H1 (cell line): ENCODE data around the gene PTAR1. TPM values are rescaled to one million over a fixed set of nuclear protein-coding genes. Genes with fewer than 3 reads are reported as not detected.

Experiments
- CTCF ChIA-PET: fragments of 300-600 bp; sonication (Branson Sonifier 250); formaldehyde crosslinking; loops from one replicate; lab custom pipeline; 2021; ENCODE audit not compliant: partially characterized antibody; lab: Charles Lee
- POLR2A ChIA-PET: fragments of 300-600 bp; sonication (Branson Sonifier 250); formaldehyde crosslinking; loops from one replicate; lab custom pipeline; 2021; ENCODE audit warnings: inconsistent platforms; ENCODE audit not compliant: partially characterized antibody; lab: Charles Lee
- DNase-seq, 2 experiments: peaks; one replicate each; pipeline versions ENCODE4 v3.0.0 to v3.0.0-alpha.2; 2010 to 2022; ENCODE audit warnings: low spot score in 2 of 2, low read depth in 1 of 2, mixed read lengths in 1 of 2
- FAIRE-seq: peaks from 2 replicates; lab custom pipeline; 2011; peaks lifted over from hg19 to GRCh38; lab: Jason Lieb, UNC
- H2AFZ ChIP-seq: 2 replicates; pipeline ENCODE4 v1.8.1; 2012; ENCODE audit warnings: low read length, inconsistent platforms
- H2AK5ac ChIP-seq: 2 replicates; pipeline ENCODE4 v1.6.1; 2013; ENCODE audit warnings: low read depth, low read length
- H2BK120ac ChIP-seq: replicated peaks from 2 replicates; pipeline ENCODE3; 2013; ENCODE audit warnings: low read depth, low read length, inconsistent platforms
- H2BK12ac ChIP-seq: 2 replicates; pipeline ENCODE4 v1.6.1; 2013; ENCODE audit warnings: low read depth, low read length
- H2BK15ac ChIP-seq: 2 replicates; pipeline ENCODE4 v1.6.1; 2013; ENCODE audit warnings: low read length
- H2BK20ac ChIP-seq: 2 replicates; pipeline ENCODE4 v1.6.1; 2013; ENCODE audit warnings: low read length
- H2BK5ac ChIP-seq: 2 replicates; pipeline ENCODE4 v1.6.1; 2013; ENCODE audit warnings: low read depth, low read length
- H3K14ac ChIP-seq: 2 replicates; pipeline ENCODE4 v1.6.1; 2013; ENCODE audit warnings: inconsistent platforms; ENCODE audit not compliant: insufficient read length
- H3K18ac ChIP-seq: 2 replicates; pipeline ENCODE4 v1.6.1; 2013; ENCODE audit warnings: low read length; ENCODE audit errors: extremely low read depth
- H3K23ac ChIP-seq: 2 replicates; pipeline ENCODE4 v1.6.1; 2013; ENCODE audit warnings: inconsistent platforms; ENCODE audit not compliant: insufficient read length
- H3K23me2 ChIP-seq: 2 replicates; pipeline ENCODE4 v1.6.1; 2013; ENCODE audit warnings: low read depth, low read length
- H3K27ac ChIP-seq: 2 replicates; pipeline ENCODE4 v1.6.1; 2011; ENCODE audit warnings: low read depth, low read length, inconsistent platforms
- H3K27me3 ChIP-seq, 4 experiments: replicated peaks in 1 of 4; 1 replicate in 1 of 4; 2 replicates in 3 of 4; pipeline versions ENCODE4 v1.6.1 to v1.8.1; 2011 to 2013; ENCODE audit warnings: low read length in 3 of 4, mild to moderate bottlenecking in 3 of 4, inconsistent platforms in 2 of 4, mixed read lengths in 2 of 4, moderate library complexity in 1 of 4; ENCODE audit not compliant: control insufficient read depth in 3 of 4, insufficient read depth in 3 of 4; ENCODE audit errors: extremely low read depth in 1 of 4
- H3K36me3 ChIP-seq, 4 experiments: 2 replicates each; pipeline versions ENCODE4 v1.6.1 to v1.8.1; 2011 to 2013; ENCODE audit warnings: mild to moderate bottlenecking in 4 of 4, low read length in 3 of 4, moderate library complexity in 2 of 4, control low read depth in 1 of 4, inconsistent platforms in 1 of 4; ENCODE audit not compliant: insufficient read depth in 4 of 4, control insufficient read depth in 2 of 4
- H3K4ac ChIP-seq: replicated peaks from 2 replicates; pipeline ENCODE3; 2013; ENCODE audit warnings: low read length, low read depth, mixed read lengths, inconsistent platforms; ENCODE audit not compliant: insufficient read length
- H3K4me1 ChIP-seq, 4 experiments: replicated peaks in 1 of 4; 1 replicate in 1 of 4; 2 replicates in 3 of 4; pipeline versions ENCODE4 v1.6.1 to v1.8.1; 2011 to 2013; ENCODE audit warnings: low read length in 3 of 4, inconsistent platforms in 2 of 4, mixed read lengths in 1 of 4; ENCODE audit not compliant: insufficient read depth in 4 of 4, control insufficient read depth in 3 of 4
- H3K4me2 ChIP-seq, 2 experiments: 2 replicates each; pipeline versions ENCODE4 v1.6.1 to v1.8.1; 2011 to 2013; ENCODE audit warnings: low read depth in 2 of 2, low read length in 2 of 2, control low read depth in 1 of 2, inconsistent platforms in 1 of 2, mild to moderate bottlenecking in 1 of 2; ENCODE audit not compliant: insufficient read depth in 1 of 2
- H3K4me3 ChIP-seq, 4 experiments: fragments of 200-600, 300-600 bp in 1 of 4; sonication (generic), shearing (Covaris generic), sonication (Bioruptor Twin) in 1 of 4; 2 replicates each; pipeline versions ENCODE4 v1.5.1 to v1.8.1; 2011 to 2016; ENCODE audit warnings: low read length in 4 of 4, low read depth in 3 of 4, control low read depth in 2 of 4, inconsistent platforms in 2 of 4, mild to moderate bottlenecking in 2 of 4, mixed read lengths in 1 of 4, moderate library complexity in 1 of 4; ENCODE audit not compliant: insufficient read depth in 2 of 4; ENCODE audit errors: extremely low read depth in 1 of 4
- H3K56ac ChIP-seq: replicated peaks from 2 replicates; pipeline ENCODE3; 2013; ENCODE audit warnings: low read depth, mild to moderate bottlenecking, mixed read lengths, low read length, inconsistent platforms; ENCODE audit not compliant: insufficient read length
- H3K79me1 ChIP-seq: 2 replicates; pipeline ENCODE4 v1.6.1; 2013; ENCODE audit warnings: low read depth, low read length, control low read depth
- H3K79me2 ChIP-seq, 2 experiments: 2 replicates each; pipeline versions ENCODE4 v1.6.1 to v1.8.1; 2012 to 2013; ENCODE audit warnings: low read length in 2 of 2, mild to moderate bottlenecking in 2 of 2, inconsistent platforms in 1 of 2; ENCODE audit not compliant: insufficient read depth in 2 of 2, control insufficient read depth in 1 of 2
- H3K9ac ChIP-seq, 4 experiments: replicated peaks in 1 of 4; 1 replicate in 1 of 4; 2 replicates in 3 of 4; pipeline versions ENCODE4 v1.6.1 to v1.8.1; 2011 to 2013; ENCODE audit warnings: low read depth in 3 of 4, low read length in 3 of 4, control low read depth in 2 of 4, mild to moderate bottlenecking in 2 of 4, moderate library complexity in 2 of 4, inconsistent platforms in 1 of 4; ENCODE audit errors: extremely low read depth in 1 of 4
- H3K9me3 ChIP-seq, 2 experiments: 2 replicates each; pipeline versions ENCODE4 v1.6.1 to v1.8.1; 2012 to 2013; ENCODE audit warnings: mild to moderate bottlenecking in 2 of 2, moderate library complexity in 2 of 2, control low read depth in 1 of 2, inconsistent platforms in 1 of 2, low read depth in 1 of 2, low read length in 1 of 2, mixed read lengths in 1 of 2; ENCODE audit not compliant: insufficient read depth in 2 of 2
- H4K20me1 ChIP-seq, 2 experiments: replicated peaks in 1 of 2; 2 replicates each; pipeline versions ENCODE3 to v1.8.1; 2011 to 2013; ENCODE audit warnings: inconsistent platforms in 2 of 2, low read length in 2 of 2, mild to moderate bottlenecking in 1 of 2; ENCODE audit not compliant: insufficient read depth in 2 of 2, control insufficient read depth in 1 of 2
- H4K5ac ChIP-seq: 2 replicates; pipeline ENCODE4 v1.6.1; 2013; ENCODE audit warnings: low read length, low read depth, mixed read lengths, inconsistent platforms; ENCODE audit not compliant: insufficient read length
- H4K8ac ChIP-seq: 2 replicates; pipeline ENCODE4 v1.8.0; 2013; ENCODE audit warnings: mild to moderate bottlenecking, moderate library complexity, low read length, inconsistent platforms; ENCODE audit not compliant: insufficient read depth; ENCODE audit errors: extremely low read depth
- H4K91ac ChIP-seq: replicated peaks from 2 replicates; pipeline ENCODE3; 2013; ENCODE audit warnings: low read length, mixed read lengths, inconsistent platforms; ENCODE audit not compliant: insufficient read length
- ASH2L ChIP-seq: fragments of 200-600, 300-600 bp; sonication (generic); IDR thresholded peaks from one replicate; pipeline ENCODE4 v1.7.1; 2017; ENCODE audit warnings: low read length
- CHD1 ChIP-seq: IDR thresholded peaks from 2 replicates; pipeline ENCODE4 v1.6.1; 2012; ENCODE audit warnings: low read depth, low read length, improper control_type of control experiment
- CHD2 ChIP-seq: IDR thresholded peaks from 2 replicates; pipeline ENCODE4 v1.6.1; 2012; ENCODE audit warnings: low read length, improper control_type of control experiment
- CTBP2 ChIP-seq: IDR thresholded peaks from 2 replicates; pipeline ENCODE4 v1.7.0; 2011; ENCODE audit warnings: borderline replicate concordance, mild to moderate bottlenecking, moderate library complexity, mixed read lengths, low read length; ENCODE audit not compliant: insufficient read depth, insufficient read length
- E2F6 ChIP-seq: IDR thresholded peaks from 2 replicates; pipeline ENCODE4 v1.6.1; 2012; ENCODE audit warnings: inconsistent platforms
- FOSL1 ChIP-seq: IDR thresholded peaks from 2 replicates; pipeline ENCODE4 v1.6.1; 2011; ENCODE audit warnings: mild to moderate bottlenecking, low read depth, low read length, moderate library complexity; ENCODE audit not compliant: insufficient read depth
- GABPA ChIP-seq: IDR thresholded peaks from 2 replicates; pipeline ENCODE4 v1.6.1; 2011; ENCODE audit warnings: mild to moderate bottlenecking, low read length, moderate library complexity, borderline replicate concordance; ENCODE audit not compliant: insufficient read depth
- HDAC2 ChIP-seq, 2 experiments: fragments of 300-600 bp in 1 of 2; sonication (generic) in 1 of 2; IDR thresholded peaks; 2 replicates each; pipeline ENCODE4 v1.6.1; 2011 to 2012; ENCODE audit warnings: low read depth in 2 of 2, low read length in 2 of 2, mild to moderate bottlenecking in 2 of 2, moderate library complexity in 2 of 2, borderline replicate concordance in 1 of 2, inconsistent platforms in 1 of 2
- KDM5A ChIP-seq: fragments of 200-600 bp; IDR thresholded peaks from 2 replicates; pipeline ENCODE4 v1.7.1; 2012; ENCODE audit warnings: mild to moderate bottlenecking, low read length, inconsistent platforms, mixed read lengths
- NRF1 ChIP-seq: IDR thresholded peaks from 2 replicates; pipeline ENCODE4 v1.6.1; 2011; ENCODE audit warnings: mild to moderate bottlenecking, low read depth, low read length, improper control_type of control experiment
- POLR2AphosphoS5 ChIP-seq: IDR thresholded peaks from 2 replicates; pipeline ENCODE4 v1.6.1; 2011; ENCODE audit warnings: low read depth, low read length
- RAD21 ChIP-seq, 2 experiments: IDR thresholded peaks in 1 of 2; conservative IDR thresholded peaks in 1 of 2; 2 replicates each; pipeline ENCODE4 v1.6.1; 2011; ENCODE audit warnings: low read depth in 2 of 2, low read length in 2 of 2, improper control_type of control experiment in 1 of 2, inconsistent platforms in 1 of 2, mild to moderate bottlenecking in 1 of 2, moderate library complexity in 1 of 2
- RFX5 ChIP-seq: IDR thresholded peaks from 2 replicates; pipeline ENCODE4 v1.6.1; 2011; ENCODE audit warnings: low read depth, low read length, improper control_type of control experiment, borderline replicate concordance
- TCF12 ChIP-seq: IDR thresholded peaks from 2 replicates; pipeline ENCODE4 v1.6.1; 2011; ENCODE audit warnings: low read depth, mild to moderate bottlenecking, low read length
- WGBS, 2 experiments: shearing (Covaris generic) in 1 of 2; methylation state at CpG; one replicate each; pipeline versions ENCODE4 v1.1.6 to v1.1.7; 2013 to 2015; ENCODE audit warnings: low lambda C conversion rate in 2 of 2, mixed read lengths in 2 of 2, inconsistent platforms in 1 of 2, low coverage in 1 of 2, missing lambda C conversion rate in 1 of 2; ENCODE audit not compliant: insufficient replicate concordance in 2 of 2, insufficient coverage in 1 of 2, insufficient read length in 1 of 2; ENCODE audit errors: extremely low coverage in 1 of 2, missing lambda C conversion rate in 1 of 2; 5-methylcytosine and 5-hydroxymethylcytosine counted together
- polyA plus RNA-seq, 7 experiments: library from polyadenylated mRNA; depleted of rRNA in 3 of 7; stranded (reverse) in 5 of 7; unstranded in 2 of 7; fragments of >200 nt in 5 of 7; fragments of 200-250 nt in 2 of 7; gene quantifications; 1 replicate in 5 of 7; 2 replicates in 1 of 7; 4 replicates in 1 of 7; pipeline versions ENCODE4 v1.2.1 to v1.2.3, GENCODE V29; 2011 to 2013; ENCODE audit warnings: missing spikeins in 2 of 7, mixed read lengths in 2 of 7
- total RNA-seq: library from RNA; stranded (reverse); fragmentation: NEBNext Ultra II Directional; extraction: Animal tissue kit (Norgen Biotek cat#: 25700); gene quantifications from 2 replicates; pipeline ENCODE4 v1.2.1, GENCODE V29; 2021

PTAR1 gene
- total and polyA plus RNA-seq, 2 of the 8 experiments (the other 6 are each of a cell fraction or from before 2014, with no cell fraction given): 19.5 to 84.9 TPM

GRCh38 chr9:69715825-69716224 lies 44.0 kb downstream of the PTAR1 start:
- no peak overlapping the region for H3K9ac ChIP-seq
- ChIA-PET CTCF (interaction anchor here (0.8 to 1.1 kb wide), 3 partner anchors 14 to 43 kb away, joined by 3 read pairs; partner anchors contain the start of gene APBA1), POLR2A (no interaction called here)
- no peak overlapping the region for H3K4me2 ChIP-seq
- H3K79me1 ChIP-seq: no peaks in the 10 kb centered on the region
- no peak overlapping the region for H2BK5ac ChIP-seq
- no peaks in the 10 kb centered on the region for H3K9me3 ChIP-seq
- H2AK5ac ChIP-seq: no peak overlapping the region
- H4K5ac ChIP-seq: no peak overlapping the region
- no peak overlapping the region for H3K56ac ChIP-seq
- H3K23ac ChIP-seq: no peak overlapping the region
- H3K79me2 ChIP-seq: no peaks in the 10 kb centered on the region
- no peak overlapping the region for H3K4me3 ChIP-seq
- H3K4me1 ChIP-seq: no peaks in the 10 kb centered on the region
- H4K8ac ChIP-seq: no peak overlapping the region
- H3K14ac ChIP-seq: no peak overlapping the region
- H2BK12ac ChIP-seq: no peak overlapping the region
- H3K23me2 ChIP-seq: no peaks in the 10 kb centered on the region
- 96% methylated on average over 1 of the region's 1 CpG; no CpG with 5 or more reads in 1 of the 2 experiments for WGBS, 2 experiments
- no peak overlapping the region for H3K4ac ChIP-seq
- H3K27me3 ChIP-seq: no peaks in the 10 kb centered on the region
- no peak overlapping the region for H2BK20ac ChIP-seq
- H4K91ac ChIP-seq: no peak overlapping the region
- no peak overlapping the region for H2AFZ ChIP-seq
- H4K20me1 ChIP-seq: no peaks in the 10 kb centered on the region
- no peak overlapping the region for H3K27ac ChIP-seq
- DNase-seq (no peak), FAIRE-seq (no peak)
- peaks cover 8 to 69% (median 19%) of the 10 kb centered on the region in 4 experiments; a peak in 7 of 8 replicates for H3K36me3 ChIP-seq
- H2BK120ac ChIP-seq: no peak overlapping the region
- H2BK15ac ChIP-seq: no peak overlapping the region
- H3K18ac ChIP-seq: no peak overlapping the region
- TF ChIP-seq KDM5A (no peak), GABPA (no peak), E2F6 (no peak), RFX5 (no peak), CHD1 (no peak), TCF12 (no peak), FOSL1 (no peak), POLR2AphosphoS5 (no peak), CTBP2 (no peak), NRF1 (no peak), ASH2L (no peak), RAD21 (IDR thresholded peaks at IDR 0.05 in 1 of 2, conservative IDR thresholded peaks at IDR 0.05 in 1 of 2; ENCODE audit: low read depth in 2 of 2, low read length in 2 of 2) (no peak), CHD2 (no peak), HDAC2 (IDR thresholded peaks at IDR 0.05; ENCODE audit: borderline replicate concordance in 1 of 2, low read depth in 2 of 2, low read length in 2 of 2) (no peak)
